GM21381 (cell line): ENCODE measurements around the gene KIAA2012.

Source experiments
- ATAC-seq: cut with Tn5 transposase; IDR thresholded peaks from one replicate; pipeline ENCODE4 v1.9.1; 2021; ENCODE audit warnings: mild to moderate bottlenecking, moderate library complexity; ENCODE audit not compliant: unreplicated experiment

The KIAA2012 gene

DNA sequence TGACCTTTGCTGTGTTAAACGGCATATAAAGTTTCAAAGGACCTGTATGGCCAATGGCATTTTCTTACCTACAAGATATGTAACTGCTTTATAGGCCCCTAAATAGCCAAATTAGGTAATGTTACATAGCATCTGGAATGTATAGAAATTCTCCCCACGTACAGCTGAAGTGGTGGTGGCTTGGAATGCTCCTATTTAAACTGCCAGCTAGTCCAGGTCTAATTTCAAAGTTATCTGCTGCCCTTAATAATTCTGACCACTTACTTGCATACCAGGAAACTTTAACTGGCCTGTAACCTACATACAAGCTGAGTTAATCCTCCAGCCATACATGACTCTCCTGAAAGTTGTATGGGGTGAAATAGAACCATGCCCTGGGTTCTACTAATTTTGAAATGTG, 1.3 kb downstream of the KIAA2012 start:
- no peak for ATAC-seq

DNA sequence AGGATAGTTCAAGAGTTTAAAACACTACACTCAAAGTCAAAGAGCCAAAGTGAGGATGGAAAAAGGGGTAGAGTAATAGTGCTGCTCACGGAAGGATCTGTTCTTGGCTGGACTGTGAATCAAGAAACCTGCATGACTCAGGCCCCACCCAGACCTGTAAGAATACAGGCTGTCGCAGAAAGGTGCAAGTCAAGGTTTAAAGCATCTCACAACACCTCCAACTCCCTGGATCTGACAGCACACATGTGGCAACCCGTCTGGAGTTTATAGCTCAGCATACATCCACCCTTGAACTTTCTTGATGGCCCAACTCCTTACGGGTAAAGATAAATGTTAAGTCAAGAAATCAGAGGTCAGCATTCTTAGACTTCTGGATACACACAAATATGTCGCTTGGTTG, 6.3 kb downstream of the KIAA2012 start:
- no peak for ATAC-seq

DNA sequence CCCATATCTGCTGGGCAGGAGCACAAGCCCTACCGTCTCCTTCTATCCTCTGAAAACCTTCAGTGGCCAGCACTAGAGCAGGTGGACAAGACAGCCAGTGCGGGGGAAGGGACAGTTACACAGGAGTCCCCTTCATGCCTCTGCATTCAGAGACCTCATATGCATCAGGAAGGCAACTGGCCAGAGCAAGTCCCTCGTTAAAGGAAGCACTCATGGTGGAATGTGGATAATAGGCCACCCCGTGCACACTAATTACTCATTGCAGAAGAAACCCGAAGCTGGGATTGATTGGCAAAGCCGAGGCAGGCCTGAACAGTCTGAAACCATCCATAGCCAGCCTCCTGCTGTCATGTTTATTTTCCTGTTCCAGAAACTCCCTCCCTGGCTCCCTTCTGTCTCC, 11.2 kb downstream of the KIAA2012 start:
- no peak for ATAC-seq

DNA sequence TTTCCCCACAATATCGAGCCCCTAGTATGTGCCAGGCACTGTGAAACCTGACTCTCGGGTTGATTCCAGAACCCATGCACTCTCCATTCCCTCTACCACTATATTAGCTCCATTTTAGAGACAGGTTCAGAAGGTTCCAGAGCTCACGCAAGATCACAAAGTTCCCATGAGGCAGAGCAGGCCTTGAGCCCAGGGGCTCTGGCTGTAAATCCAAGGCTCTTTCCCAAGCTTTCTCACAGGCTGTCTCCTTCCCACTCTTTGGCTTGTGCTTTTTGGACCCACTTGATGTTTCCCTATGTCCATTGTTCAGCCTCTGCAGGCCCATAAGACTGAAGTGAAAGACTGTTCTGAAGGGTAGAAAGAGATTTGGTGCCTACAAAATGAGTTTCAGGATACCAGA, 15.7 kb downstream of the KIAA2012 start:
- no peak for ATAC-seq

DNA sequence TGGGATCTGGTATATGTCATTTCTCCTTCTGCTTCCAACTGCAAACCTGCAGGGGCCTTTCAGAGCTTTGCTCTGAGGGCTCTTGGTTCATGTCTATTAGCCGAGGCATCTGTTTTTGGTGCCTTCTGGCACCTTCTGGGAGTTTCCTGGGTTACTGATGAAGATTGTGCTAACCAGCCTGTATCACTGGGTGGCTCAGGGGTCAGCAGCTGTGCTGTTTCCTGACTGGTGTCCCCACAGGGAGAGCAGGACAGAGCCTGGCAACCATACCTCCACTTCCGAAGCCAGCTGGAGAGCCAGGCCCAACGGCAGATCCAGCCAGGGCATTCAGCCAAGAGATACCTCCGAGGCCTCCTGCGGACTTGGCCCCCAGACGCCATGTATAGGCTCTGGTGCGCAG, 17.5 kb downstream of the KIAA2012 start:
- no peak for ATAC-seq

GRCh38 chr2:202091476-202091875, 18.4 kb downstream of the KIAA2012 start:
- ATAC-seq = no peak

GRCh38 chr2:202094426-202094986, 21.5 kb downstream of the KIAA2012 start:
- ATAC-seq = no peak

- ATAC-seq = no peak
Measured at GRCh38 chr2:202095235-202095634, 22.2 kb downstream of the KIAA2012 start.

DNA sequence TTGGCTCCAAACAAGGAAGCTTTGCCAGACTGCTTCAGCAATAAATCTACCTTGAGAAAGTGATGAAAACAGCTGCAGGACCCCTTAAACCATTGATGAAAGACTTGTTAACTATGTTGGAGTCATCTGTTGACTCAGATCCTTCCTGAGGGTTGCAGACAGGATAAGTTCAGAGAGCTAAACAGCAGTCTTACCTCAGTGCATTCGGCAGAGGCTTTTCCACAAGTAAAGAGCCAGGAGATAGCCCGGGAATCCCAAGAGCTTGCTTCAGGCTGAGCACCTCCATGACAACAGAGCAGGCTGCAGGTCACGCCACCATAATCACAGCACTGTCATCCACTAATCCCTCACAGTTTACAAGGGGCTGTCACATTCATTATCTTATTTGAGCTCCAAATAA, 23.7 kb downstream of the KIAA2012 start:
- ATAC-seq = no peak

GRCh38 chr2:202098291-202098690, 25.2 kb downstream of the KIAA2012 start:
- no peak for ATAC-seq

DNA sequence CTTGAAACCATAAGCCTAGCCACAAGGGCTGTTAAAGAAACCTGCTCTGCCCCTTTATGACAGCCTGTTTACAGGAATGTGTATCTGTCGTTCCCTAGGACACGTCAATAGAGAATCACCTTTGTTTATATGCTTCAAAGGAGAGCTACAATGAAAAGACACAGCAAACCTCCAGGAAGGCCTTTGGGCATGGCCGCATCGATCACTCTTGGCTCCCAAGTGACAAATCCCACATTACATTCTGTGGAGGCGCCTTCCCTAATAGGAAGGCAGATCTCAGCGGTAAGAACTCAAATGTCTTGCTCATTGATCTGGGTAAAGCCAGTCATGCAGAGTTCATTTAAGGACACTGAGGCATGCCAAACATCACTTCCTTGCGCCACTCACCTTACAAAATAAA, 26.5 kb downstream of the KIAA2012 start:
- ATAC-seq = no peak

DNA sequence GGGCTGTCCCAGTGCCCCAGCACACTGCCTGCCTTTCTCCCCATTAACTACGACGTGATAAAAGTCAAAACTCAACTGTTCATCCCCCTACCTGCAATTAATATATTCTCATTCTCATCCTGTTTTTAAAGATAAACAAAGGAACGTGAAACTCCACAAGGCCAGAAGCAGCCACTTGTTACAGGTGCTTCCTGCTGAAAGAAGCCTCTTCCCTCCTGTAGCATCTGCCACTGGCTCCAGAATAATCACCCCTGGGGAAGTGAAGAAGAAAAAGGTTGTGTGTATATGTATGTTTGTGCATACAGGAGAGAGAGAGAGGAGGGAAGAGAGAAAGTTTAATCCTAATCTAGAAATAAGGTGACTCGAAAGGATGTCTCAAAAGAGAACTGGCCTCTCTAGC, 27.1 kb downstream of the KIAA2012 start:
- ATAC-seq = no peak

DNA sequence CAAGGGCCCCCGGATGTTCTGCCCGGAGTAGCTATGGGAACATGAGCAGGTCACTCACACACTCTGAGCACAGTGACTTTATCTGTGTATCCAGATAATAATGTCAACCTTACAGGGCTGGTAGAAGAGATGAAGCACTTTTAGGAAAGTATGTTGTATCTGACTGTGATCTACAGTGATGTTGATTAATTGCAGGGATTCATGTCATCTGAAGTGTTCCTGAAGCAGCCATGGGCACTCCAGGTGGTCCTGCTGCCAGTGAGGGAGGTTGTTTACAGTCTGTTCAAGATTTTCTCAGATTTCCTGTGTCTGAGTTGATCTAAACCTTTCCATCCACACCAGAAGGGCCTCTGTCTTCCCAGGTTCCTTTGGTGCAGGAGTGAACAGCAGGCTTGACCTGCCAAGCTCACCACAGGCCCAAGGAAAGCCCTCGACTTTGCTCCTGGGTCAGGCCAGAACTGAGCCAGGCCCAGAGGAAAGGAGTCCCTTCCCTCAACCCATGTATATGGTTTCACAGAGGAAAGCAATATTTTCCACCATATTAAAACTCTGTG, 28.0 kb downstream of the KIAA2012 start:
- no peak for ATAC-seq

- no peak for ATAC-seq
Measured at GRCh38 chr2:202102425-202103000, 29.5 kb downstream of the KIAA2012 start.

- no peak for ATAC-seq
Measured at GRCh38 chr2:202104286-202104870, 31.3 kb downstream of the KIAA2012 start.

GRCh38 chr2:202105025-202105424, 32.0 kb downstream of the KIAA2012 start:
- no peak for ATAC-seq

DNA sequence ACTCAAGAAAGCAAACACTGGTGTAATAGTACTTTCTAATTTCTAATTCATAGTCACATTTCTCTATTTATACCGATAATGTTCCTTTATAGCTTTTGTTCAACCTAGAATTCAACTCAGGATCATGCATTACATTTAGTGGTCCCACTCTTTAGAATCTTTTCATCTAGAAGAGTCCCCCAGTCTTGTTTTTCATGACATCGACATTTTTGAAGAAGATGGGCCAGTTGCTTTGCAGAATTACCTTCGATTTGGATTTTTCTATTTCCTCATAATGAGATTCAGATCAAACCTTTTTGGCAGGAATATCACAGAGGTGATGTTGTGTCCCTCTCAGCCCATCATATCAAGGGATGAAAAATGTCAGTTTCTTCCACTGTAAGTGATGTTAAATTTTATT, 35.3 kb downstream of the KIAA2012 start:
- ATAC-seq = no peak

DNA sequence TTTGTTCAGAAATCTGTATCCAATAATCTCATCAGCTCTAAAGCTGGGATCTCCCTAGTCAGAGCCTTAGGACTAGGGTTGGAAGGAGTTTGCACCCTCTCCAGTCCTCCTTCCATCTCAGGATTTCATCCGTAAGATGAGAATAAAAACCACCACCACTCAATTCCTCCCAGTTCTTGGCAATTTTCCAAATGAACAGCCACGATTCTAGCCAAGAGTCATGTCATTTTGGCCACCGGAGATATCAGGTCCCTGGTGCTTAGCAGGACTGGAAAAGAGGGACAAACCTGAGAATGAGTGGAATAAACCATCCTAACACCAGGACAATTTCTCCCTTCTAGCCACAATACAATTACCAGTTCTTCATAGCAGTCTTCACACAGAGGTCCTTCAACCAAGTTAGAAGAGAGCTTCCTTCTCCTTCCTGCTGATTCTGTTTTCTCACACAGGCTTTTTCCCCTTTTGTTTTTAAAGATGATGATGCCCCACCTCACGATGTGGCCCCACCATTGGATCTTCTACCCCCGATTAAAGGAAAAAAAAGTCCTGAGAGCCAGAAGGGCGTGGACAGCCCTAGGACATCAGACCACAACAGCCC, 36.2 kb downstream of the KIAA2012 start:
- ATAC-seq = no peak

DNA sequence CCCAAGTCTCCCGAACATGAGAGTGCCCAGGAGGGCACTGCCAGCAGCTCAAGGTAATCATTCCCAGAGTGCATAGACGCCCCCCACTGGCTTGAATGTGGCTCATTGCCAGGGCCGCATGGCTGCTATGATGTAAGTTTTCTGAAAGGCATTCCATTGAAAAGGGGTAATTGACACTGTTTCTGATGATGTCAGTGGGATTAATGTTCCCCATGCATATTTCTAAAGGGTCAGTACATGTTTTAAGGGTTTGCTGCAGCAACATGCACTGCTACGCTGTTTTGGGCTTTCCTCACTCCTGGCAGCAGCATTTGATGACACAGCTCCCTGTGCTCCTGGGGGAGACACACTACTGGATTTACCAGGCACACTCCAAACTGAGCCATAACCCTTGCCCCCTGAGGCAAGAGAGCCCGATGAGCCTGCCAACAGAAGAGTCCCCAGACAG, 36.7 kb downstream of the KIAA2012 start:
- ATAC-seq = no peak

- no peak for ATAC-seq
Measured at GRCh38 chr2:202110491-202110890, 37.4 kb downstream of the KIAA2012 start.

- ATAC-seq = no peak
Measured at GRCh38 chr2:202112041-202112440, 39.0 kb downstream of the KIAA2012 start.

- ATAC-seq = no peak
Measured at GRCh38 chr2:202113571-202114142, 40.6 kb downstream of the KIAA2012 start.
